CD4-positive, alpha-beta T cell treated with Interleukin-1 beta for 1 hour (primary cell): ENCODE measurements around the gene PTGFRN.

Experiments used
- DNase-seq, 2 donors: peaks; one replicate each; pipeline ENCODE4 v3.0.0-alpha.2; 2020 to 2022

Gene PTGFRN

DNA sequence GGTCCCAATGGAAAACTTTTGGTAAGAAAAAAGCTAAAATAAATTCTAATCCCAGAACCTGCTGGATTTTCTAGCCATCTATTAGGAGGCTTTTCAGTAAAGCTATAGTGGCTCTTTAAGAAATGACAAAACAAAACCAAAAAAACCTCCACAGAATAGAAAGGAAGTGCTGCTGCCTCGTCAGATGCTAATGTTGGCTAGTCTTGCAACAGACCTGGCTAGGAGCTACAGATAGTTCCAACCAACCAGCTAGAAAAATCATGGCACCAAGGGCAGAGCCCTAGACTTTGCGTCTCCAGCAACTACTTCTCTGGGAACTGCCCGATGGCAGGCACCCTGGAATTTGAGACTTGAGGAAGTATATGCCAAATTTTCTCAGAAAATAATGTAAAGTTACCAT lies 99.4 kb downstream of the PTGFRN start:
- peak in 1 of 2 donors; percentile 23 for DNase-seq

DNA sequence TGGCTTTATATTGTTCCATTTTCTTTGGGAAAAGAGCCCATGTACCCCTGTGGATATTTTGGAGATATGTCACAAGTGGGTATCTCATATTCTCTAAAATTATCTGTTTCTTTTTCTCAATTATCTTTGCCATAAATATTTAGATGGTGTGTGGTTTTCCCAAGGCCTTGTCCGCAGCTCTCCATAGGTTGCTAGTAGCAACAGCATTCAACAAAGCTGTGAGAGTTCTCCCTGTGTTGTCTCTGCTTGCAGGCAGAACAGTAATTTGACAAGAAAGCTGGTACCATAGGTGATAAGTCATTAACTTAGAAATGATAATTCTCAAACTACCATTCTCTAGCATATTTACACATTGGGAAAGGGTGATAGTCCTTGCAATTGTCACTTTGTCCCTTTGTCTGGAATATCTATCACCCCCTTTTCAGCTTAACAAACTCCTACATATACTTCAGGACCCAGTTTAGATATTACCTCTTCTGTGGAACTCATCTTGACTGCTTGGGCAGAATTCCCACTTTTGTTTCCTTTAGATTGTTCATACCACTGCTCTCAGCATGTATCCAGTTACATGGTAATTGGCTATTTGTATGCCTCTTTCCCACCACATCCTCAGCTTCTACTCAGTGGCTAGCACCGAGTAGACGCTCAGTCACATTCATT lies 100.7 kb downstream of the PTGFRN start:
- no peak for DNase-seq

DNA sequence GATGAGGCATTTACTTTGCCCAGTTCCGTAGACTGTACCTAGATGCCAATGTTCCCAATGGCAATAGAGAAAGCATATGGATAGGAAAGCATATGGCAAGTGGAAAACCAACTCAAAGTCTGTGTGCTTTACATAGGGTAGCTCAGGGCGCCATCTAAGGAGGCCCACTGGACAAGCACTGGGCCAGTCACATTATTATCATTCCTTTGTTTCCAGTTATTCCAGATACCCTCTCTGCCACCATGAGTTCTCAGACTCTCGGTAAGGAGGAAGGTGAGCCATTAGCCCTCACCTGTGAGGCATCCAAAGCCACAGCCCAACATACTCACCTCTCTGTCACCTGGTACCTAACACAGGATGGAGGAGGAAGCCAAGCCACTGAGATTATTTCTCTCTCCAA lies 101.6 kb downstream of the PTGFRN start:
- DNase-seq, result no peak

DNA sequence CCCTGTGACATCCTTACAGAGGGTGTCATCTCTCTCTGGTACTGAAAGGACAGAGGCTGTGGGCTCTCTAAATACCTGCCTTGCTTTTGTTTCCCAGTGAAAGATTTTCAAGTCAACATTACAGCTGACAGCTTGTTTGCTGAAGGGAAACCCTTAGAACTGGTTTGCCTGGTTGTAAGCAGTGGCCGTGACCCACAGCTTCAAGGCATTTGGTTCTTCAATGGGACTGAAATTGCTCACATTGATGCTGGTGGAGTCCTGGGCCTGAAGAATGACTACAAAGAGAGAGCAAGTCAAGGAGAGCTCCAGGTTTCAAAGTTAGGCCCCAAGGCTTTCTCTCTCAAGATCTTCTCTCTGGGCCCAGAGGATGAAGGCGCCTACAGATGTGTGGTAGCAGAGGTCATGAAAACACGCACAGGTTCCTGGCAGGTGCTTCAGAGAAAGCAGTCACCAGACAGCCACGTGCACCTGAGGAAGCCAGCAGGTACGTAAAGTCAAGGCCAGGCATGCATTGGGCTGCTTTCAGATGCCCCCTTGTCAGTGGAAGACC lies 103.7 kb downstream of the PTGFRN start:
- no peak for DNase-seq

DNA sequence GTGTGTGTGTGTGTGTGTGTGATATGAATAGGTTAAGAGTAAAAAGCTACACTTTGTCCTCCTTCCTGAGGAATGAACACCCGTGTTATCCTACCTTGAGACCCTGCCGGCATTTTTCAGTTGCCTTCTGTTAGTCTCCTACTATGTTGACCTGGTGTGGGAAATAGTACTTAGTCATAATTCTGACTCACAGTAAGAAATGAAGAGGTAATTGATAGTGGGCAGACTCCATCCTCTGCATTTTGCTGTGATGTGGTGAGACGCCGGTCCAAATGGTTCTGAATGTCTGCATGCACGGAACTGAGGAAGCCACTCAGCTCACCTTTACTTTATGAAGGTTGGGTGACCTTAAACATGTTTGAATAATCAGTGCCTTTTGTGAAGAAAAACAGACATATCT lies 104.5 kb downstream of the PTGFRN start:
- DNase-seq, result no peak

DNA sequence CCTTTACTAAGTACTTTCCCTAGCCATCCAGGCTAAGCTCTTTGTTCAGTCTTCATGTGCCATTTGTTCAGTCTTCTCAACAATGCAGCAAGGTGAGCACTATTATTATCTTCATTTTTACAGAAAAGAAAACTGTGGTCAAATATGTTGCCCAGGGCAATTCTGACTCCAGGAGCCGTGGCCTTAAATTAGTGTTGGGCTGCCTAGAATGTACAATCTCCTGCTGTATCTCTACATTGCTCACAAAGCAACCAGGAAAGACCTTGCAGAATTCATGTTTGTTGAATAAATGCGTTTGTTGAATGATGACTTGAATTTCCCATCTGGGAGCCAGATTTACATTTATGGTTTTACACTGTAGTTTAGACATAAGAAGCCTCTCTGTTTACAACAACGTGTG lies 106.0 kb downstream of the PTGFRN start:
- no peak for DNase-seq

DNA sequence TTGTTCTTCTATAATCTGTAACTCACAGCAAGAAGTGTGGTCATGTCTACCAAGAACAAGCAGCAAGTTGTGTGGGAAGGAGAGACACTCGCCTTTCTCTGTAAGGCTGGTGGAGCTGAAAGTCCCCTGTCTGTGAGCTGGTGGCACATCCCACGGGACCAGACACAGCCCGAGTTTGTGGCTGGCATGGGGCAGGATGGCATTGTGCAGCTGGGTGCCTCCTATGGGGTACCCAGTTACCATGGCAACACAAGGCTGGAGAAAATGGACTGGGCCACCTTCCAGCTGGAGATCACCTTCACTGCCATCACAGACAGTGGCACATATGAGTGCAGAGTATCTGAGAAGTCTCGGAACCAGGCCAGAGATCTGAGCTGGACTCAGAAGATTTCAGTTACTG lies 107.3 kb downstream of the PTGFRN start:
- DNase-seq, result no peak

DNA sequence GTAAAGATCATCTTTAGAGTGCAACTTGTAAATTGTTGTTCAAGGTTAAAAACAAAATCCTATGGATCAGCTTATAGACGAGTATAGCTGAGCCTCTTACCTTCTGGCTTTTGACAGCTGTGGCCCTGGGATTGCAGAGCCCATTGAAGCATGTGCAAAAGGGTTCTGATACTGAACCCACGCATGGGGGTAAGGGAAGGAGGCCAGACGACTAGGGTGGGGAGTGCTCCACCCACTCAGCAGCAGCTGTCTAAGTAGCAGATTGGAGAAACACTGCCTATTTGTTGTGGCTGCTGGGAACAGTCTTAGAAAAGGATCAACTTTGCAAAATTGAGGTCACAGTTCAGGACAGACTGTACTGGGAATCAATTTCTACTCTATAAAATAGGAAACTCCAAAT lies 107.9 kb downstream of the PTGFRN start:
- no peak for DNase-seq

DNA sequence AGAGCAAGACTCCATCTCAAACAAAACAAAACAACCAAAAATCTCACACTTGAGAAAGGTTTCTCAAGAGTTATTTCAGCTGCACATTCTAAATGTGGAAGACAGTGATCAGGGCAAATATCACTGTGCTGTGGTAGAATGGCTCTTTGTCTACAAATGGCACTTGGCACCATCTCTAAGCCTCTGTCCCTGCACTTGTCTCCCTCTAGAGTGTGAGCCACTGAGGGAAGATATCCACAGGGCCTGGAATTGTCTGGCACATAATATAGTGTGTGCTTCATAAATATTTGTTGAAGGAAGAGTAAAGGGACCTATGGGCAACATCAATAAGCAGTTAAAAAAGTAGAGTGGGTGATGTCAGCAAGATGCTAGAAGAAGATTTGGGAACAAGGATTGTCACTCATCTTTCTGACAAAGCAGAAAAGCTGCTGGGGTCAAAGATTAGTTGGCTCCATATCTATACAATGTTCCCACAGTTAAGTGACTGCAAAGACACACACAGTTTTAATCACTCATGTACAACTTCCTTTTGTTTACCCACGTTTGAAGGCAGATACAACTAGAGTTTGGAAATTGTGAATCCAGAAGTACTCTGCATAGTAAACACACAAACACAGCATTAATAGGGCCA lies 110.9 kb downstream of the PTGFRN start:
- no peak for DNase-seq

DNA sequence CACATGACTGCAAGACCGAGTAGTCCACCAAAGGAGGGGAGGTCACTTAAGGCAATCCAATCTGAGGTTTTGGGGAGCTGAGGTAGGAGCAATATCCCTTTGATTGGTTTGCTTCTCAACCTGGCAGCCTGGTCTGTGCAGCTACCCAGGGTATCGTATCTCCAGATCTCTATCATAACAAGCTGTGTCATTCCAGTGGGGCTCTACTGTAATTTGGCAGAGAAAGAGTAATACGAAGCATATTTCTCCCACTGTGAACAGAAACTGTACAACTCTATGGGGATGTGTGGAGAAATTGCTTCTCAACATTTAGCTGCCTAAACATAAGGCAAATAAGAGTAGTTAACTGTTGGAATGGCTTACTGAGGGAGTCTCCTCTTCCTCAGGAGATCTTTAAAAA lies 112.4 kb downstream of the PTGFRN start:
- DNase-seq, result no peak

DNA sequence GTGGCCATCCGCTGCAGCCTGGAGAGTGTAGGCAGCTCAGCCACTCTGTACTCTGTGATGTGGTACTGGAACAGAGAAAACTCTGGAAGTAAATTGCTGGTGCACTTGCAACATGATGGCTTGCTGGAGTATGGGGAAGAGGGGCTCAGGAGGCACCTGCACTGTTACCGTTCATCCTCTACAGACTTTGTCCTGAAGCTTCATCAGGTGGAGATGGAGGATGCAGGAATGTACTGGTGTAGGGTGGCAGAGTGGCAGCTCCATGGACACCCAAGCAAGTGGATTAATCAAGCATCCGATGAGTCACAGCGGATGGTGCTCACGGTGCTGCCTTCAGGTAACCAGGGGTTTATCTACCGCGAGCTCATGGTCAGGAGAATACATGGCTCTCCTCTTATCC lies 115.9 kb downstream of the PTGFRN start:
- no peak for DNase-seq

DNA sequence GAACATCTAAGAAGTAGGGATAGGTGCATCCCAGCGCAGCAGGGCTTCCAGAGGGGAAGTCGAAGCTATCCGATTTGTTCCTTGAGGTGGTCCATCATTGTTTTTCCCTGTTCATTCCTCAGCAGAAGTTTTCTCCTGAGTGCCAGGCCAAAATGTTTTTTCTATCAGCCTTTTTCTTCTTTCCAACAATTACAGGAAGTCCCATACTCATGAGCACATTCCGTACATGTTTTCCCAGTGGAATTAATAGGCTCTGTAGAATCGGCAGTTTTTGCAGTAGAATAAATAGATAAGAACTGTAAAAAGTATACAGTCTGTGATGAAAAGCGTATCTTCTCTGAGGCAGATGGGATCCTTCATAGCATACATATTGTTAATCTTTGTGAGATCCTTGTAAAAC lies 116.6 kb downstream of the PTGFRN start:
- no peak for DNase-seq

DNA sequence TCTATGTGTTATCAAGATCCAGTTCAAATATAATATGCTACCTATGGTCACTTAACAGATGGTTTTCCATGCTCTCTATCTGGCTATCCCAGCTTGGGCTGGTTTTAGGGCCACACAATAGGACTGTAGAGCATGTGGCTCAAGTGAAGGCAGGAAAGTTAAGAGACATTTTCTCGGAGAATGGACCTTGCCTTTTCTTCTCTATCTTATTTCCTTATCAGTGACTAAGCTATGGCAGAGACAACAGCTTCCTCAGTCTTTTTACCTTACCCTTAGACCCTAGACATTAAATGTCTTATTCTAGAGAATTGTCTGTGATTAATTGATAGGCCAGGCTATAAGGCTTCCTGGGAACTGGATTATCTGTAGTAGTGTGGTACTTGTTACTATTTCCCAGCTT lies 120.0 kb downstream of the PTGFRN start:
- DNase-seq, result no peak

DNA sequence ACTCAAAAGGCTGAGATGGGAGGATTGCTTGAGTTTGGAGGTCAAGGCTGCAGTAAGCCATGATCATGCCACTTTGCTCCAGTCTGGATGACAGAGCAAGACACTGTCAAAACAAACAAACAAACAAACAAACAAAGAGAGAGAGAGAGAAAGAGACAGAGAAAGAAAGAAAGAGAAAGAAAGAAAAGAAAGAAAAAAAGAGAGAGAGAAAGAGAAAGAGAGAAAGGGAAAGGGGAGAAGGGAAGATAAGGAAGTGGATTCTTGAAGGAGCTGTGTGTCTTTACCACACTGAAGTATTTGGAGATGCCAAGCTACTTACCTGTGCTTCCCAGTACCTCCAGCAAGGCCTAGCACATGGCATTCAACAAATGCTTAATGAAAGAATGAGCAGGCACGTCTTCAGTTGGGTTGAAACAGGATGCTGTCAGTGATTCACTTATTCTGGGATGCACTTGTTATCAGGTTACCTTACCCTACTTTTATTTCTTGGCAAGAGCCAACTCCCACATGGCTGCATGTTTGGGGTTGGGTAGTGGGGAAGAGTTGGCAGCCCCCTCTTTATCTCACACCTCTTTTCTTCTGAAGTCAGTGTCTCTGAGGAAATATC lies 120.7 kb downstream of the PTGFRN start:
- DNase-seq, result no peak

DNA sequence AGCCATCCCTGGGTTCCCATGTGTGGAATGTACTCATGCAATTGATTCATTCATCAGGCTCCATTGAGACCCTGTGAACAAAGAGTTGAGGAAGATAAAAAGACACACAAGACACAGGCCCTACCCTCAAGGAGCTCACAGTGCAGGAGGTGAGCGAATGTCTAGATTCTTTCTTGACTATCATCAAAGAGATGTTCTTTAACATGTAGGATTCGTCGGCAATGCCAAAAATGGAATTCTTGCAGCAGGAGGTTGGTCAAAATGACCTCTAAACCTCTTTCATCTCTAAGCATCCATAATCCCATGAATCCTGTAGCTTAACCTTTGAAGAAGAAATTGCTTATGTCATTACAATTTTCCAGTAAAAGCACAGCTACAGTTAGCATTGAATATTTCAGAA lies 122.5 kb downstream of the PTGFRN start:
- DNase-seq, result no peak

DNA sequence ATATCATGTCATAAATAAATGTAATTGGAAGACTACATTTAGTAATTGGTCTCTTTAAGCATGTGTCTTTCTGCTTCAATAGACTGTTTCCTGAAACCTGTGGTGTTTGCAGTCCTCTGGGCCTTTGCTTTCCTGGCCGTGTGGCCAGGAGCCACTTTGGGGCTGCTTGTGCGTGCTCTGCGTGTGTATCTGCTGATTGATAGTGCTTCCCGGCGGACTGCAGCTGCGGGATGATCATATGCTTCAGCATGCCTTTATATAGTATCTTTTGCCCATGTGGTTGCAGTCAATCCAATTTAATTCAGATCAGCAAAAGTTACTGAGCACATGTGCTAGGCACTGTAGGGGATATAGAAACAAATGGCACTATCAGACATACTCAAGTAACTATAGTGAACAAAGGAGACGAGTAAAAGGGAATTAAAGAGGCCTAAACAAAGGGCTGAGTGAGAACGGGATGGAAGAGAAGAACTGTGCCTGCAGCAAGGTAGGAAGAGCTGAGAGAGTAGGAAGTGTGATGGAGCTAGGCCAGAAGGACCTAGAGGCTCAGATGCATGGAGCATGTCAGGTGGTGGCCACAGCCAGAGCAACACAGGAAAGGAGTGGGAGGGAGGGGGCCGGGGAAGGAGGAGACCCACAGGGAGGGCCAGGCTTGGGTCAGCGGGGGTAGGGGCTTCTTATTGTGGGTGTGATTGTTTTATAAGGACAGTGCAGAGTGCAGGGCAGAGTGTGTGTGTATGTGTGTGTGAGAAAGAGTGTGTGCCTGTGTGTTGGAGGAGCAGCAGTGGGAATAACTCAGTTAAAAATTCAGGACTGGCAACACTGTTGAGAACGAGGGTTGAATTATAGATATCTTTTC lies 123.2 kb downstream of the PTGFRN start:
- no peak for DNase-seq

DNA sequence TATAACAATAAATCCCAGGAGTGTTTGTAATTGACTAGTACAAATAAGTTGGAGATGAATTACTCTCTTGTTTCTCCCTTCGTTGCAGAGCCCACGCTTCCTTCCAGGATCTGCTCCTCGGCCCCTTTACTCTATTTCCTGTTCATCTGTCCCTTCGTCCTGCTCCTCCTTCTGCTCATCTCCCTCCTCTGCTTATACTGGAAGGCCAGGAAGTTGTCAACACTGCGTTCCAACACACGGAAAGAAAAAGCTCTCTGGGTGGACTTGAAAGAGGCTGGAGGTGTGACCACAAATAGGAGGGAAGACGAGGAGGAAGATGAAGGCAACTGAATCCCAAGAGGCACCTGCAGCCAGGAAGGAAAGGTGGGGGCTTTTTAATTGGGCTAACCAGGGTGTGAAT lies 124.1 kb downstream of the PTGFRN start:
- DNase-seq, result no peak

DNA sequence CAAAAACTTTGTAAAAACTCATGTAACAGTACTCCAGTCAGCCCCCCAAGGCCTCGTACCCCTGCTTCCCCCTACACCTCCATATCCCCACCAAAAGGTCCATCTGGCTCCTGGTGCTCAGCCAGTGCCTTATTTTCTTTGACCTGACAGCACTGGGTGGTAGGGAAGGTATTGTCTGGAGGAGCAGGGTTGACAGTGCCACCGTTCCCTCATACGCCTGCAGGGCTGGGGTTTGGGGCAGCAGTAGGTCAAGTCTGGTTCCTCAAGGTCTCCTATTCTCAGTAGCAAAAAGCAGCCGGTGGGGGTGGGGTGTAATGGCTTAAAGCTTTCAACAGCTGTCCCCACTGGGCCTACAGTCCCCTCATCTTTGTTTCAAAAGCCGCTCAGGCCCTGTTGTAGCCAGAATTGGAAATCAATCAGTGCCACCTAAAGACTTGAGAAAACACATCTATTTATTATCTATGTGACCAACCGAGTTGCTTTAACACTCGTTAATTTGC lies 125.1 kb downstream of the PTGFRN start:
- DNase-seq, result no peak

DNA sequence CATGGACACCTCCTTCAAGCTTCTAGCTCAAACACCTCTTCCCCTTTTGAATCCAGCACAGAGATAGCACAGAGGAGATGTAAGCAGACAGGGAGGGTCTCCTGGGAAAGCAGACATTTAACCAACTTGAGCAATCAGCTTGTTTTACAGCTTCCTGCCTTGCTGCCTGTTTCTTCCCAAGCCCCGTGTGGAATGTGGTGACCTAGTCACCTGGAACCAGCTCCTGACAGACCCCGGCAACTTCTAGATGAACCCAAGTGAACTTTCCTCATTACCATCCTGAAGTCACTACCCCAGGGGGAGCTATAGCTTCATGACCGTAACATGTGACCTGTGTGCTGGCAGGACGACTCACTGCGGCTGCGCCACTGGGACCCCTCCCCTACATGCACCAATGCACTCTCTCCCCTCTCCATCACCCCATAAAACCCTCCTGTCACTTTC lies 126.3 kb downstream of the PTGFRN start:
- DNase-seq, result no peak

DNA sequence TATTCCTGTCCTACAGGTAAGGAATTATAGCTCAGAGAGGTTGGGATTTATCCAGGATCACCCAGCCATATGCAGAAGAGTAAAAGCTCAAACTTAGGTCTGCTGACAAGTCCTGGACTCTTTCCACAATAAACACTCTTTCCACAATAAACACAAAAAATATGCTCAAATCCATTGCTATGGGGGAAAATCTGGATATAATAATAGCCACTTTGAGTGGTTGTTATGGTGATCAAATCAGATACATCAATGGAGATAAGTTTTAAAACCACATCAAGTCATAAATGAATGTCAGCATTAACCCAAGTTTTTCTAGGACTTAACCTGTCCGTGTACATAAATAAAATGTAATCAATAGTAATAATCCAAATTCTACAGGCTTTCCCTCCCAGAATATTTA lies 128.1 kb downstream of the PTGFRN start:
- no peak for DNase-seq

DNA sequence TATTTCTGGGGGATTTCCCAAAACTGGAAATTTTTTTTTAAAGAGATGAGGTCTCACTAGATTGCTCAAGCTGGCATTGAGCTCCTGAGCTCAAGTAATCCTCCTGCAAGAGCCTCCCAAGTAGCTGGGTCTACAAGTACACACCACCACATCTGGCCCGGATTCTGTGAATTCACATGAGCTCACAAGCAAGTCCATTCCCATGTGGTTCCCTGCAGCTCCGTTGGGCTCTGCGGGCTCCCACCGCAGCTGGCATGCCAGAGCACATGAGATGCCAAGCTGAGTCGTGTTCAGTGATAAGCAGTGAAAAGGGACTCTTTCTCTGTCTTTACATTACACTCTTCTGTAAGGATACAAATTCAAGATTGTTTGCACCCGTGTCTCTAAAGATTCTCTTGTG lies 128.5 kb downstream of the PTGFRN start:
- no peak for DNase-seq
